GM11168 (cell line): Measurements from ENCODE around the gene PSMC5.

Source experiments
- in situ Hi-C: fragments of 300-500 bp; cut with MboI; formaldehyde crosslinking; loops from one replicate; pipeline ENCODE4 v1.12.0; 2022; ENCODE audit warnings: low sequenced_read_pairs; ENCODE audit not compliant: unreplicated experiment

Gene PSMC5

DNA sequence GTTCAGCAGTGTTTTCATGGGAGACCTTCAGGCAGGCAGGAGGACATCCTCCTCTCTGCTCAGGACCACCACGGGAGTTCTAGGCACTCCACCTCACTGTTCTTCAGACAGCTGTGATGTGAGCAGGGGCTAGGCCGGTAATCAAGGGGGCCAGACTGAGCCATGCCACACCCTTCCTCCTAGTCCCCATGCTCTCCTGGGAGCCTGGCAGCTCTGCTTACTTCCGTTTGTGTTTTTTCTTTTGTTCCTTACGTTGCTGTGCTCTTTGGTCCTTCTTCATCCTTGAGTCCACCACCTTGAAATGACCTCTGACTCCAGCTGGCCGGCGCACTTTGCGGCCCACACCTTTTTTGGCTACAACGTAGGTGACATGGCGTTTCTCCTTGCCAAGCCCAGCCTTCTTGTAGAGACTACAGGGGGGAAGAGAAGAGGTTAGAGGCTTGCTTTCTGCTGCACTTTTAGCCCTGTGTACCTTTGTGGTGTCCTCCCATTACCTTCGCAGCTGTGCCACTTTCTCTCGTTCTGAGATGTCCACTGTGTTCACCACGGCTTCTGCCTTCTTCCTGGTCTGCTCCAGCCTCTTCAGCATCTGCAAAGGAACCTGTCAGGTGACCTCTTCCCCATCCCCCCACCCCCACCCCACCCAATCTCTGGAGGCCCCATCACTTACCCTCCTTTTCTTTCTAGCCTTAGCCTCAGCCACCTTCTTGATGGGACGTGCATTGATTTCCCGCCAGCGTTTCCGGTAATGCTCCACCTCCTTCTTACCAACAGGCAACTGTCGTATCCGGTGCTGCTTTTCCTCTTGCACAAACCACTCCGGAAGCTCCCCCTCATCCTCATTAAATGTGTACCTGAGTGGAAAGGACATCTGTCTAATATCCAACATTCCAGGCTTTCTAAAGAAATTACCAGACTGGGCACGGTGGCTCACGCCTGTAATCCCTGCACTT lies 7.4 kb upstream of the PSMC5 start:
- in situ Hi-C loops, result no loop called here

DNA sequence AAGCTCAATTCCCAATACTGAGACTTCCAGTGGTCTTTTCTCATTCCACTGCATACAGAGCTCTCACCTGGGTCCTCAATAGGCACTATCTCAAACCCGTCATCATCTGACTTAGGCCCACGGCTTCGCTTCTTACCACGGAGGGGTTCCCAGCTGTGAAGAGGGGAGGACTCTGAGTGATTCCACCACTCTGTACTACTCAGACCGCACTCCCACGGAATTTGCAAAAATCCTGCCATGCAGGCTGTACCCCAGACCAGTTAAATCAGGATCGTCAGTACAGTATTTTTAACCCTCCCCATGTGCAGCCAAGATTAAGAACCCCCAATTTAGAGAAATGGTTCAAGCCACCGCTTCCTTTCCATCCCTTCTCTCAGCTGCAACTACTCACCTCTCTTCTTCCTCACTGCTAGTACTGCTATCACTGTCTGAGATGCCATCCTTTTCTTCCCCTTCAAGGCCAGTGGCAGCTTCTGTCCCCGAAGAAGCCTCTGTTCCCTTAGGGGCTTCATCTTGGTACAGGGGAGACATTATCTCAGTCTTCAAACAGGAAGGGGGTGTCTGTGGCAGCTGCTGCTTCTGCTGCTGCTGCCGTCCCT lies 6.2 kb upstream of the PSMC5 start:
- in situ Hi-C loops, result no loop called here

DNA sequence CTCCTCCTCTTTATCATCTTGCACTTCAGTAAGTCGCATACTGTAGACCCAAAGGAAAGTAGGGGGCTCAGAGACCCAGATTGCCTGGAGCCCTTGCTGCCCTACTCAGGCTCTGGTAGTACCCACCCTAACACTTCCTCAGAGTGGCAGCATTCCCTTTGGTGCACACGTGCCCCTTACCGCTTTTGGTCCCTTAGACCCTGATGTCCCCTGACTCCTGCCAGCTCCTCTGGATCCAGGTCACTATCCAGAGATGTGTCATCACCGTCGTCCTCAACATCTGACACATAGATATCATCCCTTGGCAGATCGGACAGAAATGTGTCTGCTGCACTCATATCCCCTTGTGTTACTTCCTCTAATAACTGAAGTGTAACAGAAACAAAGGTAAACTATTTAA lies 5.4 kb upstream of the PSMC5 start:
- in situ Hi-C loops, result no loop called here

DNA sequence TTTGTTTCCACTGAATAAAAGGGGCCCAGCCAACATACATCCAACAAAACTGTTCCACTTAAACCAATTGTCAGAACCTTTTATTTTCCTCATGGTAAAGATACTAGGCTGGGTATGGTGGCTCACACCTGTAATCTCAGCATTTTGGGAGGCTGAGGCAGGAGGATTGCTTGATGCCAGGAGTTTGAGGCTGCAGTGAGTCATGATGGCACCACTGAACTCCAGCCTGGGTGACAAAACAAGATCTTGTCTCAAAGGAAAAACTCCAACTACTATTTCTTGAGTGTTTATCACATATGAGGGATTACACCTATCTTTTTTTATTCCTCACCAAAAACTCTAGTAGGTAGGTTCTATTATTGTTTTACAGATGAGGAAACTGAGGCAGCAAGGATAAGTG lies 4.7 kb upstream of the PSMC5 start:
- in situ Hi-C loops, result no loop called here

DNA sequence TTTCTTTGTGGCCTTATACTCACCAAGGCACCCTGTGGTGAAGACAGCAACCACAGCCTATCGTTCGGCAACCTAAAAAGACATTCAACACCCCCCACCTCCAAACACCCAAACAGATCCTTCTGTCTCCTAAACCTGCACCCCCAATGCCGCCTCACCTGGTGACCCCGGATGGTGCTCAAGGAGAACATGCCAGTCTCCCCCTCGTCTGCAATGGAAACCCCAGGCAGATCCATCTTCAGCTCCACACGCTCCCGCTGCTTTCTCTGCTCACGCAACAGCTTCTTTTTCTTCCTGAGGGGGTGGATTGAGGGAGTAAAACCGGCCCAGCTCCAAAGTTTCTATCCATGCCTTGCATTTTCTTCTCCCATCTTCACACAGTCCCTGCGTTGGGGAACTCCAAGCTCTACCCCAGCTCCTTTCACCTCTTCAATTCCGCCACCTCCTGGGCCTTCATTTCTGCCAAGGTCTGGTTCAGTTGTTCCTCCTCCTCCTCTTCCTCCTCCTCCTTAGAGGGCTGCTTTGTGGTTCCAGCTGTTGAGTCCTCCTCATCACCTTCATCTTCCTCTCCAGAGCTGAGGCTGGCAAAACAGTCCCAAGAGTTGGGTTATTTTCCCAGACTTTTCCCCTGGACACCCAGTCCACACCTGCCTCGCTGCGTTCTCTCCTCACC lies 3.4 kb upstream of the PSMC5 start:
- in situ Hi-C loops, result no loop called here

DNA sequence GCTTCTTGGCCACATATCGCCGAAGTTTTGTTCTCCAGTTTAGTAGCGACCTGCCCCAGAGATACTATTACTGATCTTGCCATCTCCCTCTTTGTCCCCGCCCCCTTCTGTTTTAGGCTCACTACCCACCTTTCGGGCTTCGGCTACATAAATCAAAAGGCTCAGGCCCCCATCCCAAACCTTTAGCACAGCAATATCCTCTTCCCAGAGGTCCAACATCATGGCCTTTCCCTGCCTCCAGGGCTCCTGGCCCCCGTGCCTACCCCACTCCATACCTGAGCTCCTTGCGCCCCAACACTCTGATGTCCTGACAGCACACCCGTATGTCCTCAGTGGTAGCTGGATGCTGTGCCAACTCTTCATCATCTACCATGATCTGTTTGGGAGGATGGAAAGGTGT lies 2.9 kb upstream of the PSMC5 start:
- in situ Hi-C loops, result no loop called here

DNA sequence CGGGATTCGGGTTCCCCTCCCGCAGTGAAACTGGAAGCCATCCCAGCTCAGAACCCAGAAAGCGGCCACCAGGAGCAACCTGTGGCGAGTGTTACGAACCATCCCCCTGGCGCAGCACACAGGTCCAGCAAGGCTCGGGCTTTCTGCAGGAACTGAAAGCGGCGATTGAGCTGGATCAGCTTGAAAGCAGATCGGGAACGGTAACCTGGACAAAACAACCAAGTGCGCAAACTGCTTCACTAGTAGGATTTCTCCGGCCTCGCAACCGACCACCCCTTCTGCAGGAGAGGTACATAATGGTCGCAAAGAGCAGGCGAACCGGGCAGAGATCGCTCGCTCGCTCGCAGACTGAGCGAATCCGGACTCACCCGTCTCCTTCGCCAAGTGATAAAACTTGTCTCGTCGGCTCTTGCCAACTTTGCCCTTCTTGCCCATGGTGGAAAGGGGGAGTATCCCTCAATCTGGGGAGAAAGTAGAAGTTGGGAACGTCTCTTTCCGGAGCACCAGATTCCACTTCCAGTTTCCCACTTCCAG lies 696 bp upstream of the PSMC5 start:
- in situ Hi-C loops, result no loop called here

DNA sequence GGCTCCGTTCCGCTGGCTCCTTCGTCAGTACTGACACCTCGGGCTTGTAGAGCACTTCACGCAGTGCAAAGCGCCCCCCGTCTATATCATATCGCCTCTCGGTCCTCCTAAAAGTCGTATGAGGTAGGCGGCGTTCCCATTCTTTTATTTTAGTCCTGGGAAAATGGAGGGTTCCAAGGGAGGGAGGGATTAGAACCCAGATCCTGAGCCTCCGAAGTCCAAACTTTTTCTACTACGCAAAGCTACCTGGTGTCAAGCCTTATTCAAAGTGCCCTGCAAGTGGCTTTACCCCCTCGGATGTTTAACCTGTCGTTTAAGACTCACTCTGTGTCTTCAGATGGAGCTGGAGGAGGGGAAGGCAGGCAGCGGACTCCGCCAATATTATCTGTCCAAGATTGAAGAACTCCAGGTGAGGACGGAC lies 580 bp downstream of the PSMC5 start:
- in situ Hi-C loops, result no loop called here

DNA sequence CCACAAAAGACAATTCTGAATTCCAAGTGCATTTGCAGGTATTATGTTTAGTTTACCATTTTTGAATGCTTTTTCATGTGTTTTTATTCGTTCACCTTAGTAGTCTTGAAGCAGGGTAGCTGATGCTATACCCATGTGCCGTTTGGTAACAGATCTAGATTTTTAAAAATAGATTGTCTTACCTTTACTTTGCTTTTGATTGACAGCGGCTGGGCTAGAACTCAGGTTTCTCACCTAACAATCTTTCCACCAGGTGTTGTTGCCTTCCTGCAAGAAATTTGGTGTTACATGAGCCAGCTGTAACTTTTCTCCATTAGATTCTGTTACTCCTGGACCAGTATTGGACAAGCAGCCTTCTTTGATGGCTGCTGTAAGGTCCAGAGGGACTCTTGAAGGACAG lies 1.7 kb downstream of the PSMC5 start:
- in situ Hi-C loops, result no loop called here

DNA sequence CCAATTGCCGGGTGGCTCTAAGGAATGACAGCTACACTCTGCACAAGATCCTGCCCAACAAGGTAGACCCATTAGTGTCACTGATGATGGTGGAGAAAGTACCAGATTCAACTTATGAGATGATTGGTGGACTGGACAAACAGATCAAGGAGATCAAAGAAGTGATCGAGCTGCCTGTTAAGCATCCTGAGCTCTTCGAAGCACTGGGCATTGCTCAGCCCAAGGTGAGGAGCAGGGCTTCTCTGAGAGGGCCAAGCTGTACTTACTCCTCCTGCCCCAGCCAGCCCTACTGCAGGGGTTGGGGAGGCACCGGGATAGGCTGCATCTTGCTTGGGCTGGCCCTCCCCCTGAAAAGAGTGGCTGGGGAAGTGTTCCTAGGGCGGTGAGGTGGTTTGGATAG lies 3.0 kb downstream of the PSMC5 start:
- in situ Hi-C loops, result no loop called here

DNA sequence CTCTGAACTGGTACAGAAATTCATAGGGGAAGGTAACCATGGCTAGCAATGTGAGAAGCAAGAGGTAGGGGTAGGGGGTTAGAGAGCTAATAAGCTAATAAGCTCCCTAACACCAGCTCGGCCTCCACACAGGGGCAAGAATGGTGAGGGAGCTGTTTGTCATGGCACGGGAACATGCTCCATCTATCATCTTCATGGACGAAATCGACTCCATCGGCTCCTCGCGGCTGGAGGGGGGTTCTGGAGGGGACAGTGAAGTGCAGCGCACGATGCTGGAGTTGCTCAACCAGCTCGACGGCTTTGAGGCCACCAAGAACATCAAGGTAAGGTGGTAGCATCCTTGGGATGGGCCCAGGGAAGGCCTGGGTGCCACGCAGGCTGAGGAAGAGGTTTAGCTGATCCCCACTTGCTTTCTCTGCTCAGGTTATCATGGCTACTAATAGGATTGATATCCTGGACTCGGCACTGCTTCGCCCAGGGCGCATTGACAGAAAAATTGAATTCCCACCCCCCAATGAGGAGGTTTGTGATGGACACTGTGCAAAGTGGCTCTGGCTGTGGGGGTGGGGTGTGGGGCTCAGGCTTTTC lies 3.8 kb downstream of the PSMC5 start:
- in situ Hi-C loops, result no loop called here

DNA sequence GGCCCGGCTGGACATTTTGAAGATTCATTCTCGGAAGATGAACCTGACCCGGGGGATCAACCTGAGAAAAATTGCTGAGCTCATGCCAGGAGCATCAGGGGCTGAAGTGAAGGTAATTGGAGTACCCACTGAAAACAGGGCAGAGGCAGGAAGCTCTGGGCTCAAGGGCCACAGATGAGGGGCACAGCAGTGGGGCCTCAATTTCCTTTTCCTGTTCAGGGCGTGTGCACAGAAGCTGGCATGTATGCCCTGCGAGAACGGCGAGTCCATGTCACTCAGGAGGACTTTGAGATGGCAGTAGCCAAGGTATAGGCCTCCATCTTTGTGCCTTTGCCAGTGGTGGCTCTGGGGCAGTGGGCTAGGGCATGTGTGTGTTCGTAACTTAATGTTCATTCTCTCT lies 4.3 kb downstream of the PSMC5 start:
- in situ Hi-C loops, result no loop called here

DNA sequence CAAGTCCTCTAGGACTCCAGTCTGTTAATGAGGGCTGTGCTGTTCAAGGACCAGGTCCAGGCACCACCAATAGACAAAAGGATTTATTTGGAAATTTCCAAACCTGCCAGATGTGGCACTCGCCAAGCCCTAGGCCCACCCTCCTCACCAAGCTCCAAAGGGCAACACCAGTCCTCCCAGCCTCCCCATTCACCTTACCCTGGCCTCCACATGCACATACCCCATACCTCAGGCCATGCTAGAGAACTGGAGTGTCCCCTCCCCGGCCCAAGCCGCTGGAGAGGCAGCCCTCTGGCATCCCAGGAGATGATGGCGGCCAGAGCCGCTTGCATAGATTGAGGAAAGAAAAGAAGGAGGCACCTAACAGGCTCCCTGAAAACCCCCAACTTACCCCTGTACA lies 4.8 kb downstream of the PSMC5 start:
- in situ Hi-C loops, result no loop called here

DNA sequence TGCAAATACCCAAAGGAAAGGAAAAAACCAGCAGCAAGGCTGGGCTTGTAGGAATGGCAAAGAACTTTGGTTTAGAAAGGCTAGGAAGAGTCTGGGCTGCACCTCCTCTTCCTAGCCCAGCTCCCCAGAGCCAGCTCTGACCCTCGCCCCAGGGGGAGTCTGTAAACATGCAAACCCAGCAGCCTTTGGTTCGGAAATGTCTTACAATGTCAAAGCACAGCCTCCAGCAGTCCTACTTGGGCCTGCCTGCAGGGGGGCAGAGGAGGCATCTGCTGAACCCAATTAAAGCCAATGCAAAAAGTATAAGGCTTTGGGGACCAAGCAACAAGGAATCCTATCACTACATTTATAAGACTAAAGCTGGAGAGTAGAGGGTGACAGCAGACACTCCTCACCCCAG lies 5.2 kb downstream of the PSMC5 start:
- in situ Hi-C loops, result no loop called here

DNA sequence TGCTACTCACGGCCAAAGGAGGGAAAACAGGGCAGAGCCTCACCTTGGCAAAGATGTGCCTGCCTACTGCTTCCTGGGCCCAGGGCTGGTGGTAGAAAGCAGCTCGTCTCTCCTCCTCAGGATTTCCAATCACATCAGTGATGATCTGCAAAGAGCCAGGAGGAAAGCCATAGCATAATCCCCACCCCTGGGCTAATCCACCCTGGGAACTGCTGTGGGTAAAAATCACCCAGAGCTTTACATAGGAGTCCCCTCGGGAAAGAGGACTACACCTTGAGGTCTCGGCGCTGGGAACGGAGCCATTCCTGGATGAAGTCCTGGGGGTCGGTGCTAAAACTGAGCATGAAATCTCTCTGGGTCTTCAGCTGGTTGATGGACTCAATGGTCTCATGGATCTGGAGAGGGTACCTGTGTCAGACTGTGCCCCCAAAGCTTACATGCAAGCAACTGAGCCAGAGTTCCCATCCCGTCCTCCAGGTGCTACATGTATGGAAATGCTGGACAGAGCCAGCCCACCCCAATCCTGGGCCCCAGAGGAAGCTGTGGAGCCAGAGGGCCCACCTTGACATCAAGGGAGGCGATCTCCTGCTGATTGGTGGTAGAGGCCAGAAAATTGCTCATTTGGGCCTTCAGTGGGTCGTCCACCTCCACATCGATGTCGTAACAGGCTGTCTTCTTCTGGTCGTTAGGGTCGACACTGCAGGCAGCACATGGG lies 6.0 kb downstream of the PSMC5 start:
- in situ Hi-C loops, result no loop called here

DNA sequence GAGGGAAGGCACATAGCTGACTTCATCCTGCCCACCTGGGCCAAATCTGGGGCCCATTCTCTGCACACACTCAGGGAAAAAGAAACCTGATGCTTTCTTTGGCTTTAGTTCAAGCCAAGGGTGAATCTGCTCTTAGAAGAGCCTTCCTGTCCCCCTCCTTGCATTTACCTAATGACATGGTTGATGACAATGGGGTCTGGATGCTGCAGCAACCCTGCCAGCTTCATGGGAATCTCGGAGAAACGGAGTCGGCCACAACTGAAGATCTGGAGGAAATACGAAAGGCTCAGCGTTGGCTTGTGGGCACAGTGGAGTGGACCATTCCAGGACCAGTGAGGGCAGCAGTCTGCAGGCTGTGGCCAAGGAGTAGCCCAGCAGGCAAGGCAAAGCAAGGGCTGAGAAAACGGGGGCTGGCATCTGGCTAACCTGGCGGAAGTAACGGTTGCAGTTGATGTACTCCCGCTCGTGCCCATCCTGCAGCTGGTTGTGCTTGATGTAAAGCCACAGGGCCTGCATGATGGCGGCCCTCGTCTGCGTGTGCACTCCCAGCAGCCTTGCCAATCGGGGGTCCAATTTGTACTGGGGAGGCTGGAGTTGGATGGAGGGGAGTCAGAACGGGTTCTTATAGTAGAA lies 6.6 kb downstream of the PSMC5 start:
- in situ Hi-C loops, result no loop called here

DNA sequence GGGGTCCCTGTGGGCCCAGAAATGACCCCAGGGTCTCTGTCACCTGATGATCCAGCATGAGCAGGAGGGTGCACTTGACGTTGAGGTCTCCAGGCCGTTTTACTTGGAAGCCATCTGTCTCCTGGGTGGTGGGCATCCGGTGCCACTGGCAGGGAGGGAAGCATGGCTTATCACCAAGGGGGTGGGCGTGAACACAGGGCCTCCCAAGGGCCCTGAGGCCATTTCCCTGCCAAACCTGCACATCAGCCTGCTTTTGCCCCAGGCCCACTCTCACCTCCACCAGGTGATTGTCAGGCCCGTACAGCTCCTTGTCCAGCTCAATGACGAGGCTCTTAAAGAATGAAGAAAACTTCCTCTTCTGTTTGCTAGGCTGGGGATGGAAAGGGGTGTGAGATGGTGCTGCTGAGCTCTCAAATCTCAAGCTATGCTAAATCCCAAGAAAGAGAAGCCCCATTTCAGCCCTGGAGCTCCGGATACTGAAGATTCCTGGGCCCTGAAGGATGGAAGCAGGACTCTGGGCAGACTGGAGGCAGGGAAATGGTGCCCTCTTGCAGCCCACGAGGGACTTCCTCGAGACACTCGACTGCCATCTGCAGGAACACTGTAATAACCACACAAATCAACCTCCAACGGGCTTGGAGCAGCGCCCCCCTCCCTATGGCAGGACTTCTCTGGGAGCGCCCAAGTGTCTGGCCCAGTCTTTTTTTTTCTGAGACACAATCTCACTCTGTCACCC lies 7.4 kb downstream of the PSMC5 start:
- in situ Hi-C loops, result no loop called here

DNA sequence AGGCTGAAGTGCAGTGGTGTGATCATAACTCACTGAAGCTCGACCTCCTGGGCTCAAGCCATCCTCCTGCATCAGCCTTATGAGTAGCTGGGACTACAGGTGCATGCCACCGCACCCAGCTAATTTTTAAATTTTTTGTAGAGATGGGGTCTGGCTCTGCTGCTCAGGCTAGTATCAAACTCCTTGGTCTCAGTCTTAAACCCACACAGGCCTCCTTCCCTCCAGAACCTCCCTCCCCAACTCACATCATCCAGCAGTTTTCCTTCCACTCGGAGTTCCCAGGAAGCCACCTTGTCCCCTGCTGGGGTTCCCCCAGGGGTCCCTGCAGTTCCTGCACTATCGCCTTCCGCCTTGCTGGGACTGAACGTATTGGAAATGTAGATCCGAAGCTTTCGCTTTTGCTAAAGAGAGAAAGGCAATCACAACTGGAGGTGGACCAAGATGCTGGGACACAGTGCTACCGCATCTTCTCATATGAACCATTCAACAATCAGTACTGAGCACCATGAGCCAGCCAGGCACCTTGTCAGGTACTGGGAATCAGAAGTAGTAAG lies 8.0 kb downstream of the PSMC5 start:
- in situ Hi-C loops, result no loop called here

DNA sequence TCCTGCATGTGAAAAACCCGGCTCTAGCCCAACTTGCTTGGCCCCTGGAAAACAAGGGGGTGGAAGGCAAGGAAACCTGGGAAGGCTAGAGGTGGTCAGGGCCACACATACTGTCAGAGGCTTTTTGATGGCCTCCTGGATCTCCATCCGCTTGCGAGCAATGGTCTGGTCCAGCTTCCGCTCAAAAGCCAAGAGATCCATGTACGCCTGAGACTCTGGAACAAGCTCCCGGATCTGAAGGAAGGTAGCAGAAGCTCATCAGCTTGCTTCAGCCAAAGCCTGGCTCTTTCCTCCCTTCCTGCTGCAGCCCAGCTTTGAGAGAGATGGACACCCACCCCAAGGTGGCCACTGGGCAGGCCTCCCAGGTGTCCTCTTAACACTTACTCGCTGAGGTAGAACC lies 9.6 kb downstream of the PSMC5 start:
- in situ Hi-C loops, result no loop called here
